Esophagus squamous epithelium (tissue), 4 donors: ENCODE measurements around the gene EIF1.

Experiments
- POLR2A ChIP-seq, 4 donors: fragments of 450-650 bp; IDR thresholded peaks; one replicate each; pipeline ENCODE4 v1.6.1; 2017; ENCODE audit warnings: antibody characterized with exemption in 4 of 4, mild to moderate bottlenecking in 4 of 4, moderate library complexity in 3 of 4
- TF ChIP-seq, protein P1 (sequence below), 6 experiments: fragments of 450-650 bp in 4 of 6; fragments of 200-600 bp in 2 of 6; sonication (generic) in 2 of 6; IDR thresholded peaks; one replicate each; pipeline ENCODE4 v1.5.1; 2016 to 2019; ENCODE audit warnings: antibody characterized with exemption in 6 of 6, mild to moderate bottlenecking in 4 of 6, moderate library complexity in 4 of 6

DNA sequence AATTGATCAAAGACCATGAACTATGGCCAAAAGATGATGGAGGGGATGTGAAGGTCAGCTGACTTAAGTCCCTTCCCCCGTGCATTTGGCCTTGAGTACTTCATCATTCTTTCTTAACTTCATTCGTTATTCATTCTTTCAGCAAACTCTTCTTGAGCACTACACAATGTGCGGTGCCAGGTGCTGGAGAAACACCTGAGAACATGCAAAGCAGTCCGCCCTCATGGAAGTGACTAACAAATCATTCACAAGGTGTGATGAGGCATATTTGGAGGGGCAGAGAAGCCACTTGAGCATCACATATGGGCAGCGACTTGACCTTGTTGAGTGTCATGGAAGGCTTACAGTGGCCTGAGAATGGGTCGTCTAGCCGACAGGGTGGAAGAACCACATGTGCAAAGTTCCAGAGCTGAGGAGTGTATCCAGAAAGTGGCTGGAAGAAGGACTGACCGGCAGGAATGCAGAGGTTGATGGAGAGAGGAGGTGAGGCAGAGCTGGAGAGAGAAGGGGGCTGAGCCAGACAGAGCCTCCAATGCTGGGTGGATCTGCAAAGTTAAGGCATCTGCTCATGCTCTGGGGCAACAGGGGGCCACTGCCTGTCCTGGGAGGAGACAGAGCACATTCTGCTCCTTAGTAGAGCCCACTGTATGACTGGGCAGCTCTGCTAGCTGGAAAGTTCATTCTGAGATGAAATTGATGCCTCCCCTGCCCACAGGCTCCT, 25.1 kb upstream of the EIF1 start:
- TF ChIP-seq POLR2A (IDR thresholded peaks at IDR 0.05), result no peak
- TF ChIP-seq, protein P1, sequence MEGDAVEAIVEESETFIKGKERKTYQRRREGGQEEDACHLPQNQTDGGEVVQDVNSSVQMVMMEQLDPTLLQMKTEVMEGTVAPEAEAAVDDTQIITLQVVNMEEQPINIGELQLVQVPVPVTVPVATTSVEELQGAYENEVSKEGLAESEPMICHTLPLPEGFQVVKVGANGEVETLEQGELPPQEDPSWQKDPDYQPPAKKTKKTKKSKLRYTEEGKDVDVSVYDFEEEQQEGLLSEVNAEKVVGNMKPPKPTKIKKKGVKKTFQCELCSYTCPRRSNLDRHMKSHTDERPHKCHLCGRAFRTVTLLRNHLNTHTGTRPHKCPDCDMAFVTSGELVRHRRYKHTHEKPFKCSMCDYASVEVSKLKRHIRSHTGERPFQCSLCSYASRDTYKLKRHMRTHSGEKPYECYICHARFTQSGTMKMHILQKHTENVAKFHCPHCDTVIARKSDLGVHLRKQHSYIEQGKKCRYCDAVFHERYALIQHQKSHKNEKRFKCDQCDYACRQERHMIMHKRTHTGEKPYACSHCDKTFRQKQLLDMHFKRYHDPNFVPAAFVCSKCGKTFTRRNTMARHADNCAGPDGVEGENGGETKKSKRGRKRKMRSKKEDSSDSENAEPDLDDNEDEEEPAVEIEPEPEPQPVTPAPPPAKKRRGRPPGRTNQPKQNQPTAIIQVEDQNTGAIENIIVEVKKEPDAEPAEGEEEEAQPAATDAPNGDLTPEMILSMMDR (IDR thresholded peaks at IDR 0.05), result no peak
